Sigmoid colon (tissue), 7 donors: Measurements from ENCODE around the gene PTPRB. TPM values are rescaled to one million over a fixed set of nuclear protein-coding genes. Genes with fewer than 3 reads are reported as not detected.

Experiments
- DNase-seq: peaks from one replicate; pipeline ENCODE4 v3.0.0-alpha.2; 2019
- H3K27ac ChIP-seq, 4 donors: fragments of 200-600 bp; sonication (generic); one replicate each; pipeline ENCODE4 v1.5.1; 2016 to 2019; ENCODE audit warnings: mild to moderate bottlenecking in 1 of 4
- H3K27me3 ChIP-seq, 3 donors: fragments of 200-600 bp; sonication (generic); one replicate each; pipeline ENCODE4 v1.5.1; 2019; ENCODE audit warnings: mild to moderate bottlenecking in 1 of 3
- H3K36me3 ChIP-seq, 4 donors: fragments of 200-600 bp; sonication (generic); one replicate each; pipeline ENCODE4 v1.5.1; 2016 to 2019
- H3K4me1 ChIP-seq, 4 donors: fragments of 200-600 bp; sonication (generic); one replicate each; pipeline ENCODE4 v1.5.1; 2017 to 2019
- H3K4me3 ChIP-seq, 4 donors: fragments of 200-600 bp; sonication (generic); one replicate each; pipeline ENCODE4 v1.5.1; 2017 to 2019; ENCODE audit warnings: mild to moderate bottlenecking in 2 of 4, moderate library complexity in 1 of 4
- H3K9me3 ChIP-seq, 4 donors: fragments of 200-600 bp in 3 of 4; sonication (generic) in 3 of 4; one replicate each; pipeline versions ENCODE4 v1.5.1 to v1.6.1; 2013 to 2019
- CTCF ChIP-seq, 4 experiments: fragments of 450-650 bp in 3 of 4; fragments of 200-600 bp in 1 of 4; IDR thresholded peaks; one replicate each; pipeline ENCODE4 v1.5.1; 2016 to 2019; ENCODE audit warnings: antibody characterized with exemption in 4 of 4, mild to moderate bottlenecking in 3 of 4, moderate library complexity in 2 of 4
- EP300 ChIP-seq, 4 donors: sonication (generic); formaldehyde crosslinking; IDR thresholded peaks; one replicate each; pipeline ENCODE4 v1.6.1; 2017; ENCODE audit warnings: antibody characterized with exemption in 4 of 4
- POLR2A ChIP-seq, 2 donors: fragments of 450-650 bp; IDR thresholded peaks; one replicate each; pipeline ENCODE4 v1.6.1; 2016; ENCODE audit warnings: antibody characterized with exemption in 2 of 2, mild to moderate bottlenecking in 2 of 2, moderate library complexity in 2 of 2
- POLR2AphosphoS5 ChIP-seq, 4 donors: sonication (generic); formaldehyde crosslinking; IDR thresholded peaks; one replicate each; pipeline ENCODE4 v1.6.1; 2017; ENCODE audit warnings: antibody characterized with exemption in 4 of 4
- WGBS, 2 donors: extraction: QIAGEN DNeasy Blood & Tissue Kit; methylation state at CpG; one replicate each; pipeline ENCODE4 v1.1.7; 2013; 5-methylcytosine and 5-hydroxymethylcytosine counted together
- intact Hi-C: fragments of 100-400 bp; cut with DNase I; formaldehyde crosslinking; loops from one replicate; pipeline ENCODE4 v1.15.1; 2023
- polyA plus RNA-seq, 3 donors: library from polyadenylated mRNA; stranded (reverse); fragments of 200-250 nt; gene quantifications; one replicate each; pipeline ENCODE4 v1.2.3, GENCODE V29; 2013
- total RNA-seq, 4 donors: library from RNA; depleted of rRNA; stranded (reverse); fragments of >200 nt; gene quantifications; one replicate each; pipeline ENCODE4 v1.1.0, GENCODE V29; 2016
- donor health status: healthy with polysubstance abuse.
- donor health status: Bipolar disorder and iron deficiency.
- donor health status: healthy.

Gene PTPRB
- total and polyA plus RNA-seq, 7 donors = 1.6 to 31.9 (median 15.8) TPM

DNA sequence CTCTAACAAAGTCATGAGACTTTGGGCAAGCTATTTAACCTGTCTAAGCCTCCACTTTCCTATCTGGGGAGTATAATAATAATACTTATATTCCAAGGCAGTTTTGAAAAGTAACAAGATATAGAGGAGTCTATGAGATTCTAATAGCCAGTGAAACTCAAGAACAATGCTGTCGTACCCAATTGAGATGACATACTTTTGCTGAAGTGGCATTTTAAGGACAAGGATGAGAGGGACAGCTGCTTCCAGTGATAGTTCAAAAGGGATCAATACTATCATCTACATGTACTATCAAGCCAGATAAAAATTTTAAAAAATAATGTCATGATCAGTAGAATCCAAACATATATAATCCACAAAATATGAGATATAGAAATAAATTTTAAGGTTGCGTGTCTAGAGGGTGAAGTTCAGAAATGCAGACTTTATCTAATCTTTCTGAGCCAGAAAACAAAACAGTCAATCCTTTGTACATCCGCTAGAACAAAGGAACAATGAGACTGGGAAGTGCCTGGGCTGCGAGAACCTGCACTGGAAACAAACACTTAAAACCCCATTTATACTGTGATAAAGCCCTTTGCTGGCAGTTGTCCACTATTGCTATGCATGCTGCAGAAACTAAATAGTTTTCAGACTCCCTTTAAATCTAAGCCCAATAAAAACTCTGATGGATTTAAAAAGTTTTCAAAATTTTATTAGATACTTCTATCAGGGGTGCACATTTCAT is 38.6 kb downstream of the PTPRB start:
- H3K4me1 ChIP-seq = no peaks in the 10 kb centered on the region
- H3K27ac ChIP-seq = peak overlapping the region in 2 of 4 donors; percentile 14 to 24
- H3K36me3 ChIP-seq = no peaks in the 10 kb centered on the region
- DNase-seq = no peak
- WGBS, 2 donors = 13 to 64% methylated on average over 4 of the region's 4 CpGs
- intact Hi-C loops = no loop called here
- no peaks in the 10 kb centered on the region for H3K27me3 ChIP-seq
- no peak overlapping the region for H3K4me3 ChIP-seq
- H3K9me3 ChIP-seq = no peaks in the 10 kb centered on the region
- no peak for TF ChIP-seq POLR2AphosphoS5 (IDR thresholded peaks at IDR 0.05)
- TF ChIP-seq EP300 (IDR thresholded peaks at IDR 0.05) = no peak
- TF ChIP-seq CTCF (IDR thresholded peaks at IDR 0.05) = no peak
- no peak for TF ChIP-seq POLR2A (IDR thresholded peaks at IDR 0.05)

DNA sequence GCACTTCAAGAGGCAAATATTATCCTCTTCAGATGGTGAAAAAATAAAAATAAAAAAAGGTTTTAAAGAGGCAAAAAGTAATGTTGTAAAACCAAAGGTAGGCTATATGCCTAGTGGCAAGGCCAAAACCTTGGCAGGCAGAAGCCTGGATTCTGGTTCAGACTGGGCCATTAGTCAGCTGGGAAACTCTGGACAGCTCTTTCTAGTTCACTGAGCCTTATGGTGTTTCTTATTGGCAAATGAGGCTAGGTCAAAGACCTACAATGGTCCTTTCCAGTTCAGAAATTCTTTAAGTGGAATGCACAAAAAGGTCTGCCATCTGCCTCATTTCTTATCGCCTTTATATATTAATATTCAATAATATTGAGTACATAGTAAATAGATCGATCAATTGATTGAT is 44.6 kb downstream of the PTPRB start:
- H3K9me3 ChIP-seq = no peaks in the 10 kb centered on the region
- WGBS, 2 donors = 94 to 96% methylated on average over 2 of the region's 2 CpGs
- H3K27ac ChIP-seq = no peak overlapping the region
- DNase-seq = no peak
- no peaks in the 10 kb centered on the region for H3K27me3 ChIP-seq
- intact Hi-C loops = no loop called here
- no peak overlapping the region for H3K4me3 ChIP-seq
- H3K4me1 ChIP-seq = no peaks in the 10 kb centered on the region
- no peak for TF ChIP-seq POLR2A (IDR thresholded peaks at IDR 0.05)
- TF ChIP-seq CTCF (IDR thresholded peaks at IDR 0.05) = no peak
- no peak for TF ChIP-seq EP300 (IDR thresholded peaks at IDR 0.05)
- TF ChIP-seq POLR2AphosphoS5 (IDR thresholded peaks at IDR 0.05) = no peak
- no peaks in the 10 kb centered on the region for H3K36me3 ChIP-seq

- no peak for TF ChIP-seq EP300 (IDR thresholded peaks at IDR 0.05)
- TF ChIP-seq POLR2A (IDR thresholded peaks at IDR 0.05) = no peak
- no peaks in the 10 kb centered on the region for H3K36me3 ChIP-seq
- no peak overlapping the region for H3K4me3 ChIP-seq
- H3K27me3 ChIP-seq = no peaks in the 10 kb centered on the region
- H3K9me3 ChIP-seq = no peaks in the 10 kb centered on the region
- no peaks in the 10 kb centered on the region for H3K4me1 ChIP-seq
- 82 to 83% methylated on average over 4 of the region's 4 CpGs for WGBS, 2 donors
- intact Hi-C loops = no loop called here
- no peak overlapping the region for H3K27ac ChIP-seq
- DNase-seq = no peak
Observed at GRCh38 chr12:70590549-70591226, 46.5 kb downstream of the PTPRB start.

DNA sequence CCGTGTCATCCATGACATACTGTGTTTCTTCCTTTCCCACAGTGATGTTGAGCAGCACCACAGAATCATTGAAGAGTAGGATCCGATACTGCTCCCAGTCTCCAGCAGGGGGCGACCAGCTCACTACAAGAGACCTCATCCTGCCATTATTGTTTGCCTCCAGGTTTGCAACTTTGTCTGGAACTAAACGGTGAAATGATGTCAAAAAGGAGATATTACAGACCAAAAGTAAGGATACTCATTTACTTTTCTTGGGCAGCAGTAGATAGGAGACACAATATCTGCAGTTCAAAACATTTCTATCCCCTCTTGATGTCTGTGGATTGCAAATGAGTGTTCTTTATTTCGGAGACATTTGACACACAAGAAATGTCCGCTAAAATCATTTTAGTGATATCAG is 47.2 kb downstream of the PTPRB start:
- Histone ChIP-seq H3K27ac (no peak overlapping the region), H3K4me1 (no peaks in the 10 kb centered on the region), H3K4me3 (no peak overlapping the region), H3K9me3 (no peaks in the 10 kb centered on the region), H3K27me3 (no peaks in the 10 kb centered on the region), H3K36me3 (no peaks in the 10 kb centered on the region)
- TF ChIP-seq EP300 (IDR thresholded peaks at IDR 0.05) (no peak), POLR2A (IDR thresholded peaks at IDR 0.05) (no peak), POLR2AphosphoS5 (IDR thresholded peaks at IDR 0.05) (no peak), CTCF (IDR thresholded peaks at IDR 0.05) (peak in 3 of 4 experiments; percentile 49 to 68 (median 60))
- 34% methylated on average over 6 of the region's 6 CpGs for WGBS, 2 donors
- intact Hi-C loops = no loop called here
- peak; percentile 71 for DNase-seq

GRCh38 chr12:70584332-70584731 is 52.9 kb downstream of the PTPRB start:
- TF ChIP-seq POLR2A (IDR thresholded peaks at IDR 0.05) = no peak
- no peaks in the 10 kb centered on the region for H3K9me3 ChIP-seq

More at GRCh38 chr12:70584332-70584731, 52.9 kb downstream of the PTPRB start:
- no peak overlapping the region for H3K27ac ChIP-seq
- no peak for DNase-seq
- no peaks in the 10 kb centered on the region for H3K4me1 ChIP-seq
- no peak overlapping the region for H3K4me3 ChIP-seq
- H3K27me3 ChIP-seq = no peaks in the 10 kb centered on the region
- WGBS, 2 donors = 95 to 98% methylated on average over 2 of the region's 2 CpGs
- no peaks in the 10 kb centered on the region for H3K36me3 ChIP-seq
- intact Hi-C loops = no loop called here
